Islet precursor cell (in vitro differentiated cells): ENCODE results near the gene DNASE1L3.

ENCODE experiments used
- DNase-seq: peaks from one replicate; pipeline ENCODE4 v3.0.0-alpha.2; 2018

The DNASE1L3 gene

GRCh38 chr3:58200121-58200709 lies 10.6 kb downstream of the DNASE1L3 start:
- no peak for DNase-seq

DNA sequence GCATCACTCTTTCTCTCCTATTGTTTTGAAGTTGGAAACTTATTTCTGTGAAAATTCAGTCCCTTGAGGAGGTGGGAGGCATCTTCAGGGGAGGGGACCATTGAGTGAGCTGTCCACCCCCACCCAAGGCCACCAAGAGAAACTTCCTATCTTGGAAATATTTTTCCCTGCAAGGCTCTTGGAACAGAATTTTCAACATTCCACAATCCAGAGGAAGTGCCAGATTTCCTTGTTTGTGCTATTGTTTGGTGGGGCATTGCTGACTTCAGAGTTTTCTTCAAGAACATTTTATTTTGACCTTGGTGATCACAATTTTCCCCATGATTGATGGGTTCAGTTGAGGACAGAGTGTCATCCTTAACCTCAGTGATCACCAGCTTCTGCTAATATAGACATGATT lies 12.0 kb downstream of the DNASE1L3 start:
- no peak for DNase-seq

- DNase-seq = no peak
Observed at GRCh38 chr3:58198362-58198761, 12.4 kb downstream of the DNASE1L3 start.

GRCh38 chr3:58197588-58197987 lies 13.2 kb downstream of the DNASE1L3 start:
- DNase-seq = no peak

DNA sequence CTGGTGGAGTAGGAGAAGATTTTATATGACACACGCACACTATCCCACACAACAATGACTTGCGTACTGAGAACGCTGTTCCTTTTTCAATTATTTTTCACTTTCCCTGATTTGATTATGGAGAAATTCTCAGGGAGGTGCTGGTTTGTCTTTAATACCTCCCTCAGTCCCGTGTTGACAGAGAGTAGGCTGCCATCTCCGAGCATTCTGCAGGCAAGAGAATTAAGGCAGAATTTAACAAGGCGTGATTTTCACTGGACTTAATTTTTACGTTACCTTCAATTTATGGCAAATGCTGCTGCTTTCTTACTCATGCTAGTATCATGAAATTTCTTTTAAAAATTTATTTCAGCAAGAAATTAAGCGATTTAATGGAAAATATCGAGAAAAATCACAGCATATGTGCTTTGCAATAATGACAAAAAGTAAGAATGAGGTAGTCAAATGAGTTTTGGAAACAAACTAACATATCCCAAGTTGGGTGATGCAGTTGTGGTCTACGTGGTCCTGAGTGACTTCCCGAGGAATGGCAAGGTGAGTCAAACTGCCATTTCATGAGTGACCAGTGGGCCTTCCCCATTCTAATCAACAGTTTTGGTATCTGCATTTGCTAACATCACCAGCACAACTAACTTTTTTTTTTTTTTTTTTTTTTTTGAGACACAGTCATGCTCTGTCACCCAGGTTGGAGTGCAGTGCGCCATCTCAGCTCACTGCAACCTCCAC lies 16.9 kb downstream of the DNASE1L3 start:
- no peak for DNase-seq

DNA sequence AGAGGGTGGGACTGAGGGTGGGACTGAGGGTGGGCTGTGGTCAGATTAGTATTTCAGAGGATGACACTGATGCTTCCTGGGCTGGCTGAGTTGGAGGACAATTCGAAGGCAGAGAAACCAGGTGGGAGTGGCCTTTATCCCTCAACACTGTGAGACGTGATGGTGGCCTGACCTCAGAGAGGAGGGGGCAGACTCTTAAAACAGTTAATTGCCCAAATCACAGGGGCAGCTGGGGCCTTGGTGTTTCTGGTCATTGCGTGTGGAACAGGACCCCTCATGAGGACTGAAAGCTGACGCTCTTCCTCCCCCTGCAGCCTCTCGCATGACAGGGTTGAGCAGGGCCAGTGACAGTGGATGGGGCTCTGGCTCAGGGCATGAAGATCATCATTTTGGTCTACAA lies 18.7 kb downstream of the DNASE1L3 start:
- no peak for DNase-seq

- no peak for DNase-seq
Observed at GRCh38 chr3:58191361-58191991, 19.3 kb downstream of the DNASE1L3 start.

DNA sequence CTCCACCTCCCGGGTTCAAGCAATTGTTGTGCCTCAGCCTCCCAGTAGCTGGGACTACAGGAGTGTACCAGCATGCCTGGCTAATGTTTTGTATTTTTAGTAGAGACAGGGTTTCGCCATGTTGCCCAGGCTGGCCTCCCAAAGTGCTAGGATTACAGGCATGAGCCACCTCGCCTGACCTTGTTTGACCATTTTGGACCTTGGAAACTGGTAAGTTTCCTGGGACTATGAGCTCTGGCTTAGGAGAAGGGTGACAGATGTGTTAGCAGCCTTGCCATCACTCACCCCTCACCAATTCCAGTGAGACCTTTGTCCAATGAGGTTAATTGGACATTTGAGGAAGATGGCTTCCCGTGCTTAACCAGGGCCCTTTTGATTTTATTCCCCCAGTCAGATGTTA lies 19.9 kb downstream of the DNASE1L3 start:
- no peak for DNase-seq

DNA sequence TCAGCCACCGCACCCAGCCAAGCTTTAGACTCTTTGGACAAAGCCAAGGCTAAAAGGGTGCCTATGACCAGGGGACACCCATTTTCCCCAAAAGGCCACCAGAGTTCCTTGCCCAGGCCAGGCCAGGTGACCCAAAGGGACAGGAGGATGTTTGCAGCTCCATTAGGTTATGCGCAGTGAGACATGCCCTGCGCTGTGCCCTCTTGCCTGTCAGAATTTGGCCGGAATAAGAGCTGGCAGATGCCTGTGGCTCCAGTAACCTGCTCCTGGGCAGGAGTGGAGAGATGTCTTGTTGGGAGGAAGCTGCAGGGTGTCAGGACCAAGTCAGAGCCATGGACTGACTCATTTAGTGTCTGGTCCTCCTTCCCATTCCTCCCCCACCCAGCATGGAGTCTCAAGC lies 20.5 kb downstream of the DNASE1L3 start:
- no peak for DNase-seq

DNA sequence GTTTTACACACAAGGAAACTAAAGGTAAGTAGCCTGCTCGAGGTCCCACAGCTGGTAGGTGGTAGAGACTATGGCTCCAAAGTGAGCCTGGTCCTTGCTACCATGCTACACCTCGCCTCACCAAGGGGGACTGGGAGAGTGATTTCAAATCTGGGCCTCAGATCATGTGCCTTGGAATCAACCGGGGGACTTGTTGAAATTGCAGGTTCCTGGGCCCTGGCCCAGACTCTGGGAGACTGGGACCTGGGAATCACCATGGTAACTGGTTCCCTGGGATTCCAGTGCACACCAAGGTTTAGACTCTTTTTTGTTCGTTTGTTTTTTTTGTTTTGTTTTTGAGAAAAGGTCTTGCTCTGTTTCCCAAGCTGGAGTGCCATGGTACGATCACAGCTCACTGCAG lies 21.1 kb downstream of the DNASE1L3 start:
- no peak for DNase-seq

- no peak for DNase-seq
Observed at GRCh38 chr3:58188921-58189451, 21.8 kb downstream of the DNASE1L3 start.

GRCh38 chr3:58188173-58188564 lies 22.6 kb downstream of the DNASE1L3 start:
- DNase-seq = peak; percentile 86

DNA sequence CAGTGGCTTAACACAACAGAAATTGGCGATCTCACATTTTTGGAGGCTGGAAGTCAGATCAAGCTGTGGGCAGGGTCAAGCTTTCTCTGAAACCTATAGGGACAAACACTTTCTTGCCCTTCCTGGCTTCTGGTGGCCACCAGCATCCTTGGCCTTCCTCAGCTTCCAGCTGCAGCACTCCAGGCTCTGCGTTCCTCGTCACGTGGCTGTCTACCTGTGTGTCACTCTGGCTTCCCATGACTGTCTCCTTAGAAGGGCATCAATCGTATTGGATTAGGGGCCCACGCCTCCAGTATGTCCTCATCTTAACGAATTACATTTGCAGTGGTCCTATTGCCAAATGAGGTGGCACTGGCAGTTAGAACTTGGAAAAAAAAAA lies 25.8 kb downstream of the DNASE1L3 start:
- no peak for DNase-seq

DNA sequence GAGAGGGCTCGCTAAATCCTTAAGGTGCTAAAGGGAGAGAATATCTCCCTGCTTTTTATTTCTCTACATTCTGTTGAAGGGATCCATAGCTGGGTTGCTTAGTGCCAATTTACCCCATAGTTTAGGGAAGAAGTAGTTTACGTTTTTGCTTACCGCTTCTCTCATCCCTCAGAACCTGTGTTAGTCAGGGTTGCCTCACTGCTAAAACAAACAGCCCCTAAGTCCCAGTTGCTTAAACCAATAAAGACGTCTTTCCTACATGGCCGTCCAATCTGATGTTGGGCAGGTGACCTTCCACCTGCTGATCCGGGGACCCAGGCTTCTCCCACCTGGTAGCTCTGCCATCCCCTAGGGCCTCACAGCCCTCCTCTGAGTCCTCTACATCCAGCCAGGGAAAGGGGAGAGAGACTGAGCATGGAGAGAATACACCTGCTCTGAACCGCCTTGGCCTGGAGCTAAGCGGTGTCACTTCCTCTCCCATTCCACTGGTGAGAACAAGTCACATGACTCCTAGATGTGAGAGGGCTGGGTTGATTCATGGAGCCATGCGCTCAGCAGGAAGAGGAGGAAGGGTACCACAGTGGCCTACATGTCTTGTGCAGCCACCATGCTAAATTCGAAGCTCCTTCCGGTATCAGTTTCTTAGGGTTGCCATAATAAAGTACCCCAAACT lies 26.3 kb downstream of the DNASE1L3 start:
- DNase-seq = no peak

- no peak for DNase-seq
Observed at GRCh38 chr3:58183891-58184290, 26.9 kb downstream of the DNASE1L3 start.

- no peak for DNase-seq
Observed at GRCh38 chr3:58183221-58183620, 27.6 kb downstream of the DNASE1L3 start.

- DNase-seq = no peak
Observed at GRCh38 chr3:58180940-58181587, 29.7 kb downstream of the DNASE1L3 start.

GRCh38 chr3:58180099-58180880 lies 30.5 kb downstream of the DNASE1L3 start:
- no peak for DNase-seq

DNA sequence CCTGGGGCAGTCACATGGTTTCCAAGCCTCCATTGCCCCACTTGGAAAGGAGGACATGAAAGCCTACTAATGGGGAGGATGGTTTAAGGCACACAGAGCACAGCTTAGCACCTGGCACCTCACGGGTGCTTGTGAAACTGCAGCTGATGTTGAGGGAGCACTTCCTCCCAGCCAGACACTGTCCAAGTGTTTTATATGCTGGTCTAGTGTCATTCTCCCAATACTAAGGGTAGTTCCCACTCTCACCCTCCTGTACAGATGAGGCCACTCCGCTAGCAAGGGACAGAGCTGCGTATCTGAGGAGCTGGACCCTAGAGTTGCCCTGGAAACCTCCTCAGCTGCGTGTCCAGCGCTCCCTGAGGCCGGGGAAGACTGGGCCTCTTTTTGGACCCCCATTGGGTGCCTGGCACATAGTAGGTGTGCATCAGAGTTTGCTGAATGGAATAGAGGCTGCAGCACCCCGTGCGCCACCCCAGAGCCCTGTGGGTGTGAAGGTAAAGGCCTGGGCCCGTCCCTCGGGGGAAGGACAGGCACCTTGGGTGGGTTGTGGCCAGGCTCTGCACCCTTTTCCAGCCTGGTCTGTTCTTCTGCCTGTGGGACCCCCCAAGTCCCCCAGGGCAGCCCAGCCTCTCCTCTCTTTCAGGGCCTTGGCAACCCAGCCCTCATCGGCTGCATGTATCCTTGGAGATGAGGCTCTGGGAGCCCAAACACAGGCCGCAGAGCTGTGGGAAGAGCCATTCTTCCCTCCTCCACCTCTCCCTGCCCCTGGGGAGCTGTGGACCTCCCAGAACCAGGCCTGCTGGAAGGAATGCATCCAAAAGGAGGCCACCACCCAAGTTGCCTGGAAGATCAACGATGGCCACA lies 31.3 kb downstream of the DNASE1L3 start:
- no peak for DNase-seq

DNA sequence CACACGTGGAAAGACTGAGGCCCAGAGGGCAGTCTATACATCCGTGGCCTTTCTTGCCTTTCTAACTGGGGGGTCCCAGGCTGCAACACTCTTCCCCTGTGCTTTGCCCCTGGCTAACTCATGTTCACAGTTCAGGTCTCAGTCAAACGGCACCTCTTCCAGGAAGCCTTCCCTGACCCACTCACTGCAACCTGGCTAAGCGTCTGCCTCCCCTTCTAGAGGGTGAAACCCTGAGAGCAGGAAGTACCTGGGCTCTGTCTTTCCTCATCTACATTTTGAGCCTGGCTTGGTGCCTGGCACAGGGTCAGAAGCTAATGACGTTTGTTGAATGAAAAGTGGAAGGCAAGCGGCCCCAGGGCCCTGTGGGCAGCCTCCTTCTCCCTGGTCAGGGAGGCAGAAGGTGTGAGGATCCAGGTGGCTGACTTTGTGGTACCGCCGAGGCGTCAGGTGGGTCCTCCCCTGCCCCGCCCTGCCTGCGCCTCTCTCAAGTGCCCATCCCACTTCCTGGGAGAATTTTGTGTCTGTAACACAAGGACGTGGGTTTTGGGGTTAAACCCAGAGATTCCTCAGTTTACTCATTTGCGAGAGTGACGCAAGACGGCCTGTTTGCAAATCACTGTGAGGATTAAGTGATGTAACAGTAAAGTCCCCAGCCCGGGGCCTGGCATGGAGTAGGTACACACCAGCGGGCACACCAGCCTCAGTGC lies 32.1 kb downstream of the DNASE1L3 start:
- DNase-seq = no peak
